ENCODE measurements around the gene CSMD2. TPM values are rescaled to one million over a fixed set of nuclear protein-coding genes. Genes with fewer than 3 reads are reported as not detected.

Gene CSMD2
- total and polyA plus RNA-seq, 2 of the 8 experiments (the other 6 are each of a cell fraction or from before 2014, with no cell fraction given), result 7.0 to 14.7 TPM

- TF ChIP-seq CHD7 (IDR thresholded peaks at IDR 0.05; ENCODE audit: insufficient replicate concordance, low read length) (no peak), NRF1 (IDR thresholded peaks at IDR 0.05; ENCODE audit: low read depth, low read length) (no peak), PHF8 (conservative IDR thresholded peaks at IDR 0.05; ENCODE audit: low read depth, low read length) (no peak), POU5F1 (IDR thresholded peaks at IDR 0.05; ENCODE audit: low read depth, low read length) (no peak), SRF (IDR thresholded peaks at IDR 0.05; ENCODE audit: low read depth, low read length) (no peak), CEBPB (IDR thresholded peaks at IDR 0.05; ENCODE audit: low read depth, low read length) (no peak), TBP (IDR thresholded peaks at IDR 0.05; ENCODE audit: low read depth, low read length) (no peak), BACH1 (IDR thresholded peaks at IDR 0.05; ENCODE audit: low read length) (no peak), HDAC2 (IDR thresholded peaks at IDR 0.05; ENCODE audit: borderline replicate concordance in 1 of 2, low read depth in 2 of 2, low read length in 2 of 2) (no peak), CHD1 (IDR thresholded peaks at IDR 0.05; ENCODE audit: low read depth, low read length) (no peak)
Measured at GRCh38 chr1:33537885-33538284, 627.1 kb downstream of the CSMD2 start (continued).
